Stimulated activated CD8-positive, alpha-beta memory T cell treated with anti-CD3 and anti-CD28 coated beads, Interleukin-7, amount 100 ng/mL, for 4 hours (primary cell): ENCODE data around the gene DTX3.

ENCODE experiments used
- DNase-seq, 2 donors: peaks; one replicate each; pipeline ENCODE4 v3.0.0-alpha.2; 2020; ENCODE audit warnings: low read depth in 2 of 2

DTX3 gene

DNA sequence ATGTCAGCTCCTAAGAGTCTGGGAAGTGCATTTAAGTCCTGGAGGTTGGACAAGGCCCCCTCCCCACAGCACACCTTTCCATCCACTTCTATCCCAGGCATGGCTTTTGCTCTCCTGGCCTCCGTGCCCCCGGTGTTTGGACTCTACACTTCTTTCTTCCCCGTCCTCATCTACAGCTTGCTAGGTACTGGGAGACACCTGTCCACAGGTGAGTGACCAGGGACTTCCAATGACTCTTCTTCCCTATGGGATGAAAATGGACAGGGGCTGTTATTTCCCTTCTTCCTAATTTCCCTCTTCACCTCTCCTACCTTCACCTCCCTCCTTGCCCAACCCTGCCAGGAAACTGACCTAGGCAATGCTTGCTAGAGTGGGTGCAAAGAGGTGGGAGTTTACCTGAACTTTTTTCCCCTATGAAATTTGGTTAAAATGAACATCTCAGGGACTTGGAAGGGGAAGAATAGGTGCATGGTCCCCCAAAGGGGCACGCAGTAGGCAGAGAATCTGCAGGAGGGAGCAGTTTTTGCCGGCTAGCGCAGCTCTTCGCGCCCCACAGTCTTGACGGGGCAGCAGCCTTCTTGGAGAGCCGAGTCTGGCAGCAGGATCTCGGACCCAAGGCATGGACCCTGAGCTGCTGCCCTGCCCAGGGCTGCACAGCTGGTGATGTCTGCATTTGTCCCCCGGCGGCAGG, 15.8 kb downstream of the DTX3 start:
- no peak for DNase-seq

DNA sequence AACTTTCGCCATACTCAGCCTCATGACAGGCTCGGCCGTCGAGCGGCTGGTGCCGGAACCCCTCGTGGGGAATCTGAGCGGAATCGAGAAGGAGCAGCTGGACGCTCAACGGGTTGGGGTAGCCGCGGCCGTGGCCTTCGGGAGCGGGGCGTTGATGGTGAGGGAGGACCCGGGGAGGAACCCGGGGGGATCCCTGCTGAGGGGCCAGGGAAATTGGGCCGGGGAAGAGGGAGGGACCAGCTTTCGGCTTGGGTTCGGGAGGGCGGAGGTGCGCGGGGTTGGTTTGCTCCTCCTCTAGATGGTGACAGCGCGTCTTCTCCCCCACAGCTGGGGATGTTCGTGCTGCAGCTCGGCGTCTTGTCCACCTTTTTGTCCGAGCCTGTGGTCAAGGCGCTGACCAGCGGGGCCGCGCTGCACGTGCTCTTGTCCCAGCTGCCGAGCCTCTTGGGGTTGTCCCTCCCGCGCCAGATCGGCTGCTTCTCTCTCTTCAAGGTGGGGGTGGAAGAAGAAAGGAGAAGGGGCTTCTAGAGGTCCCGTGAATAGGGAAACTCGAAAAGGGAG, 16.4 kb downstream of the DTX3 start:
- no peak for DNase-seq

GRCh38 chr12:57621497-57622292, 17.1 kb downstream of the DTX3 start:
- DNase-seq = no peak

- no peak for DNase-seq
These were observed 17.9 kb downstream of the DTX3 start for GRCh38 chr12:57622293-57623245.

DNA sequence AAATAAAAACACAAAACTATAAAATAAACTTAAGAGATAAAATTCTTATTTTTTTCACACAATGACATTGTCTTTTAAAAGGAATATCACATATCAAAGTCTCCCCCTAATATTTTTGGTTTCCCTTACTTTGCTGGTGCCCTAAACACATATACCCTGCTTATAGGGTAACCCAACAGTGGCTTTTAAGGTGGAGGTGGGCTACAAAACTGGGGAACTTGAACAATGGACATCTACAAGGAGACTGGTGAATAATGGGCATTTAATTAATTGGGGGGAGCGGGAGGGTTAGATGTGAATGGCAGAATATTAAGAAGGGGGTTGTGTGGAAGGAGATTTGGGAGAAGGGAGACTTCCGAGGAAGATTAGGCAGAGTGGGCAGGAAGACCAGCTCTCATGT, 18.8 kb downstream of the DTX3 start:
- no peak for DNase-seq

GRCh38 chr12:57623811-57624390, 19.3 kb downstream of the DTX3 start:
- DNase-seq = no peak

GRCh38 chr12:57624441-57625220, 20.0 kb downstream of the DTX3 start:
- DNase-seq = no peak

DNA sequence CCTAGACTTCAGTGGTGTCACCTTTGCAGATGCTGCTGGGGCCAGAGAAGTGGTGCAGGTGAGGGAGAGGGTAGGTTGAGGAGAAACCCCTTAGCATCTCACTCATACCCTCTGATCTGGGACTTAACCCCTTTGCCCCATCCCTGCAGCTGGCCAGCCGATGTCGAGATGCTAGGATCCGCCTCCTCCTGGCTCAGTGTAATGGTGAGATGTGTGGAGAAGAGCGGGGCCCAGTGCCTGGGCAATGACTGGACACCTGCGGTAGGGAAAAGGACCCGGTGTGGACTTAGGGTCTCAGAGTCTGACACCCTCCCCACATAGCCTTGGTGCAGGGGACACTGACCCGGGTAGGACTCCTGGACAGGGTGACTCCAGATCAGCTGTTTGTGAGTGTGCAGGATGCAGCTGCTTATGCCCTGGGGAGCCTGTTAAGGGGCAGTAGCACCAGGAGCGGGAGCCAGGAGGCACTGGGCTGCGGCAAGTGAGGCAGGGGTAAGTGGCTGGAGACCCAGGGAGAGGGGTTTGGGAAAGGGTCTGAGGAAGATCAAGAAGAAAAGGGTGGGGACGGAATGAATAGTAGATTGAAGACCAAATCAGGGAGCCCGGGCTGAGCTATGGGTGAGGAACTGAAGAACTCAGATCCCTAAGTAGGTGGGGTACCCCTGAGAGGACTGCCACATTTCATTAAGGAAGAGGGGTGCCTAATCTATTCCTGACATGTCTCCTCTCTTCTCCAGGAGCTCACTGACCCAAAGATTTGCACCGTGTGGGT, 20.8 kb downstream of the DTX3 start:
- DNase-seq = no peak

- no peak for DNase-seq
These were observed 21.7 kb downstream of the DTX3 start for GRCh38 chr12:57626111-57626920.

DNA sequence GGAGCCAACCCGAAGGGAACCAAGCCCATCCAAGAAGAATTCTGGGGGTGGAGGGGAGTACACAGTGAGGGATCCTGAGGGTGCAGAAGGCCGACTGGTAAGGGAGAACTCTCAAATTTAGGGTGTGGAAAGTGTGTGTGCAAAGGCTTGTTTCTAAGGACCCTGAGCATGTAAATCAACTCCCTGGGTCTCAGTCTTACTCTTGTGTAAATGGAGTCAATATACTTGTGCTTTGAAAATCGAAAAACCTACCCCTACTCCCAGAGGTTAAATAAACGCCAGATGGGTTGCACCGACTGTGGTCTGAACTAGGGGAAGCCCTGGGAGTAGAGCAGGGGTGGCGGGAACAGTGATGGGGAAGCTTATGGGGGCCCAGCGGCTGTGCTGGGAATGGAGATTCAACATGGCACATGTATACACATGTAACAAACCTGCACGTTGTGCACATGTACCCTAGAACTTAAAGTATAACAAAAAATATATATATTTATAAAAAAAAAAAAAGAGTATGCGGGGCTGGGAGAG, 22.4 kb downstream of the DTX3 start:
- no peak for DNase-seq

DNA sequence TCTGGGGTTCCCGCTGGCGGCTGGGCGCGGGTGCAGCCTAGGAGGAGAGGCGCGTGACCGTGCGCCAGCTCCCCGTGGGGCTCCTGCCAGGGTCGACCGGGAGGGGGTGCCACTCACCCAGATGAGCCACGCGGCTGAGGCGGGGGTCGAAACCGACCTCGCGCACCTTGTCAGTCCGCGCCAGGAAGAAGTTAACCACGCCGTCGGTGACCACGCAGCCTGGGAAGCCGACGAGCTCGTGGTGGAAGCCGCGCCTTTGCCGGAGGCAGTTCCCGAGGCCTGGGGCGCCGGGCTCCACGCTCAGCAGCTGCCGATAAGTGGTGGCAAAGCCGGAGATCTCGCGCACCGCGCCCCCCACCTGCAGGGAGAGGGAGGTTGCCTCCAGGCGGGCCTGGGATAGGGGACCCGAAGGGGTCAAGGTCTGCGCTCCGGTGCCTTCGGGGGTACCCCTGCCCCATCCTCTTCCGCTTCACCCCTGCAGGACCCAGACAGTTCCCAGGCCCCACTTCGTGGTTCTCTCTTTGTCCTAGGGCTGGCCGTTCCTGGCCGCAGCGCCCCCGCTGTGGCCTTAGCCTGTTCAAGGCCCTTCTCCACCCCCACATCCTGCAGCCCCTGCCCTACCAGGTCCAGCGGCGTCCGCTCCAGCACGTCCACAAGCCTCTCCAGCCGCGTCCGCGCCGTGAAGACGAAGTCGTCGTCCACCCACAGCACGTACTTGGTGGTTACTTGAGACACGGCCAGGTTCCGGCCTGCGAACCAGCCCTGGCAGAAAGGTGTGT, 23.1 kb downstream of the DTX3 start:
- DNase-seq = no peak

DNA sequence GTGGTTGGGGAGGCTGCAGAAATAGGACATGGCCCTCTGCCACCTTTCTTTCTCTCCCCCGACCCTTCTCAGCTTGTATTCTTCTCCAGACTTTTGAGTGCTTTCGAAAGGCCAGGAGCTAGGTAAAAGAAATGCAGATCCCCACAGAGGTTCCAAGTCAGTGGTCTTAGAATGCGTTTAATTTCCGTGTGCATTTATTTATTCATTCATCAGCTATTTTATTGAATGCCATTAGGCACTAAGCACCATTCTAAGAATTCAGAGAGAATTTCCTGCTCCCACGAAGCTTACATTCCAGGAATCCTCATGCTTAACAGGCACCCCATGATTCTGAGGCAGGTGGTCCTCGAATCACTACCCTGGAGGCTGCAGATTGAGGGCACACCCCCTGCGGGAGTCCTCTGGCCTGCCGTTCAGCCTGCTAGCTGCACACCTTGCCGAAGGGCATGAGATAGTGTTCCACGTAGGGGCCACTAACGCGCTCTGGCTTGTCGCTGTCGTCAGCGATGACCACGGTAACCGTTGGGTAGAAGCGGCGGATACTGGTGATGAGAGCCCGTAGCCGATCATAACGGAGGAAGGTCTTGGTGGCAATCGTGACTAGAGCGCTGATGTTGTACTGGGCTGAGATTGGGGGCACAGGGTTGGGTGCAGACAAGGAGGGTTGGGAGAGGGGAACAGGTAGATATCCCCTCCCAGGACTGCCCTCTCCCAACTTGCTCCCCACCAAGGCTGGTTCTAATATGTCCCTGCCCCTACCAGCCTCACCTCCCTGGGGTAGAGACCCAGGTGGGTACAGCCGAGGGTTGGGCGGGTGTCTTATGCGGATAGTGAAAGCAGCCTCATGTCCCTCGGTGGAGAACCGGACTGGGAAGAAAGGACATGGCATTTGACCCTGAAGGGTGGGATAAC, 23.9 kb downstream of the DTX3 start:
- no peak for DNase-seq

DNA sequence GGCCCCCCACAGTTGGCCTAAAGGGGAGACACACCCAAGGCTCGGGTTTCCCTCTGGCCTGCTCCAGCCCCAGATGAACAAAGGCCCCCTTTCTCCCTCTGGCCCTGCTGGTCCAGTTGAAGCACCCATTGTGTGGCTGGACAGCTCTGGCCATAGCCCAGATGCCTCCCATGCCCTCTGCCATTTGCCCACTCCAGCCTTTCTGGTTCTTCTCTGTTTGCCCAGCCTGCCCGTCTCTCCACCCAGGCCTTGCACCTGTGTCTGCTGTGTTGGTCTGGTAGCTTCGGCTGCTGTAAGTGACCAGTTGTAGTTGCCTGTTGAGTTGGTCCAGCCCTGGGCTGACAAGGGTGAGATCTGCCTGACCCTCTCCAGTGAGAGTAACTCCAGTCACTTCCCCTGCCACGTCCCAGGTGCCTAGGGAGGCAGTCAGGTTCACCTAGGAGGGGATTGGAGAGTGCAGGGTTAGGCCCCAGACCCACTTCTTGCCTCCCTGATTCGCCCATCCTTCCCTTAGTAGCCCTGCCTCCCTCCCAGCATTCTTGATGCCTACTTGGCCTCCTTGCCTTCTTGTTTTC, 25.4 kb downstream of the DTX3 start:
- no peak for DNase-seq

- no peak for DNase-seq
These were observed 26.3 kb downstream of the DTX3 start for GRCh38 chr12:57630891-57631433.

DNA sequence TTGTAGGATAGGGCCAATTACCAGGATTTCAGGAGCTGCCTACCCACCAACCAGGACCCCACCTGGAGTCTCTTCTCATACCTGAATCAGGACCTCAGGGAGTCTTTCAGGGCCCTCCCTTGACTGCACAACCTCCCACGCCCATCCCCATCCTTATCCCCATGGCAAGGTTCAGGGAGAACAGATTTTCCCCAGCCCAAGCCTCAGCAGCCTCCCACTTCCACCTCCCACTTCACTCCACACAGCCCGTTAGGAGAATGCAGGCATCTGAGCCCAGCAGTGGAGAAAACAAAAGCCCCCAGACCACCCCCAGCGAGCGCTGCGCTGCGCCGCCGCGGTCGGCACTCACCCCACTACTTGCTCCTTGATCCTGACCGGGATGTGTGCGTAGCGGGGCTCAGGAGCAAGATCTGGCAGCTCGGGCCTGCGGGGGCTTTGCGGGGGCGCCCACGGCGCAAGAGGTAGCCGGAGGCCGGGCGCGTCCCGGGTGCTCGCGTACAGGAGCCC, 27.0 kb downstream of the DTX3 start:
- no peak for DNase-seq
